Measurements from ENCODE around the gene ZNF782.

GRCh38 chr9:96867079-96867804, 12.9 kb upstream of the ZNF782 start:
- TF ChIP-seq POLR2A (IDR thresholded peaks at IDR 0.05) (no peak), CTCF (IDR thresholded peaks at IDR 0.05) (no peak)
